Measurements from ENCODE around the gene MEI1. TPM values are rescaled to one million over a fixed set of nuclear protein-coding genes. Genes with fewer than 3 reads are reported as not detected.

The MEI1 gene
- total and polyA plus RNA-seq, 8 donors, result 0.15 to 2.3 (median 0.35) TPM; not detected in 1

DNA sequence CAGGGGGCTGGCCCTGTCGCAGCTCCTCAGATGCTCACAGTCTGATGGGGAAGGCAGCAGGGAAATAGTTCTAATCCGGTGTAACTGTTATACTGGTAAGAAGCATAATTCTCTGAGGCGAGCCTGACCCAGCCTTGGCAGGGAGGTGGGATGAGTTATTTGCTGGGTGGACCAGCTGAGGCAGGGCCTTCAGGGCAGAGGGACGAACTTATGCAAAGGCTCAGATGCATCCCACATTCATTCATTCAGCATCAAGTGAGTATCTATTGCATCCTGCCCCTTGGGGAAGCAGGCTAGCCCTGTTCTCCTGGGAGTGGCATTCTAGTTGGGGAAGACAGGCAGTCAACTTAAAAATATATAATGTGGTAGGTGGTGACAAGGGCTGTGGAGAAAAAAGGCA lies 120.0 kb downstream of the MEI1 start:
- FAIRE-seq (no peak), ATAC-seq (no peak), DNase-seq (no peak)
- no peaks in the 10 kb centered on the region for H3K4me1 ChIP-seq
- no peak overlapping the region for H3K27ac ChIP-seq
- intact Hi-C loops (cut with DNase I), result no loop called here
- TF ChIP-seq CTCF (IDR thresholded peaks at IDR 0.05), result no peak
- no peak overlapping the region for H3K4me3 ChIP-seq
- H3K9me3 ChIP-seq, result no peaks in the 10 kb centered on the region
- H3K36me3 ChIP-seq, result no peaks in the 10 kb centered on the region
- H3K27me3 ChIP-seq, result no peaks in the 10 kb centered on the region
- WGBS, 2 donors, result 93 to 98% methylated on average over 4 of the region's 4 CpGs

GRCh38 chr22:41820447-41820846 lies 121.1 kb downstream of the MEI1 start:
- no peaks in the 10 kb centered on the region for H3K4me1 ChIP-seq
- no peaks in the 10 kb centered on the region for H3K36me3 ChIP-seq
- 85 to 89% methylated on average over 5 of the region's 5 CpGs for WGBS, 2 donors
- H3K4me3 ChIP-seq, result no peak overlapping the region
- no peak for ATAC-seq
- no peaks in the 10 kb centered on the region for H3K27me3 ChIP-seq
- no peak overlapping the region for H3K27ac ChIP-seq
- TF ChIP-seq CTCF (IDR thresholded peaks at IDR 0.05), result no peak
- DNase-seq, result no peak
- FAIRE-seq, result no peak
- intact Hi-C loops (cut with DNase I), result loop anchor here in 1 of 3 donors (10.0 kb wide), 1 partner anchor 124 kb away; the partner anchor contains the start of gene CENPM
- H3K9me3 ChIP-seq, result no peaks in the 10 kb centered on the region

DNA sequence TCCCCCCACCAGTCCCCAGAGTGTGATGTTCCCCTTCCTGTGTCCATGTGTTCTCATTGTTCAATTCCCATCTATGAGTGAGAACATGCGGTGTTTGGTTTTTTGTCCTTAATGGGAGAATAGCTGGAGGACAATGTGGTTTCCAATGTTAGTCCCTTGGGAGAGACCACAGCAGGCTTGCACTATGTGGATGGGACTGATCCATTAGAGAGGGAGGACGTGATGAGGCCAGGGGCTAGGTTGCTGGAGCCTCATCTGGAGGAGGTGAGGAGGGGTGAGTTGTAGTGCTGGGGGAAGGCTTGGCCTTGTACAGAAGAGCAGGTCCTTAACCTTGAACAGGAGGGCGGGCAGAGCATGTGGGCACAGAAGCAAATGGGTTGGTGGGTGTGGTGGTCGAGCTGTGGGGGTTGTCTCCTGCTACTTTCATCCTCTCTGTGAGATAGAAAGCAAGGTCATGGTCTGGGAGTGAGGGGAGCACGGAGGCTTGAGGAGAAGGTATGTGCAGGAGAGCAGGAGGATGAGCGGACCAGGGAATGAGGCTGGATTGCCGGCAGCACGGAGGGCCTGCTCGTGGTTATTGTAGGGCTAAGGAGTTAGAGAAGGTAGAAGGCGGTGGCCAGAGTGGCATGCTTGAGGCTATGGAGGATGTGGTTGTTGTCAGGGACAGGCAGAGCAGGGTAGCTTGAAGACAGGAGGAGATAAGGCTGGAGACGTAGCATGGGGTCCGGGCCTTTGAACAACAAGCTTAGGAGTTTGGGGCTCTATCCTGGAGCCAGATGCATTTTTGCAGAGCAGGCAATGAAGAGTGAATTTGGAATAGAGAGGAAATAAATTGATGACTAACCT lies 122.4 kb downstream of the MEI1 start:
- ATAC-seq, result no peak
- no peaks in the 10 kb centered on the region for H3K27me3 ChIP-seq
- intact Hi-C loops (cut with DNase I), result loop anchor here in 1 of 3 donors (10.0 kb wide), 1 partner anchor 123 kb away; the partner anchor contains the start of gene CENPM
- FAIRE-seq, result no peak
- H3K9me3 ChIP-seq, result no peaks in the 10 kb centered on the region
- WGBS, 2 donors, result 83% methylated on average over 12 of the region's 12 CpGs
- no peaks in the 10 kb centered on the region for H3K36me3 ChIP-seq
- no peak overlapping the region for H3K27ac ChIP-seq
- no peak for DNase-seq
- H3K4me1 ChIP-seq, result peaks cover 7 to 9% (median 9%) of the 10 kb centered on the region in 3 donors
- H3K4me3 ChIP-seq, result no peak overlapping the region
- no peak for TF ChIP-seq CTCF (IDR thresholded peaks at IDR 0.05)

GRCh38 chr22:41822317-41823057 lies 123.2 kb downstream of the MEI1 start:
- H3K9me3 ChIP-seq, result no peaks in the 10 kb centered on the region
- peak; percentile 47 to 72 (median 66) for ATAC-seq
- no peak overlapping the region for H3K27ac ChIP-seq
- WGBS, 2 donors, result 83 to 89% methylated on average over 3 of the region's 3 CpGs
- no peak for DNase-seq
- no peaks in the 10 kb centered on the region for H3K36me3 ChIP-seq
- FAIRE-seq, result no peak
- peak in 2 of 4 donors; percentile 18 to 35 for TF ChIP-seq CTCF (IDR thresholded peaks at IDR 0.05)
- no peak overlapping the region for H3K4me3 ChIP-seq
- no peaks in the 10 kb centered on the region for H3K27me3 ChIP-seq
- peaks cover 7 to 13% (median 9%) of the 10 kb centered on the region in 3 donors for H3K4me1 ChIP-seq
- intact Hi-C loops (cut with DNase I), result loop anchor here in 1 of 3 donors (10.0 kb wide), 1 partner anchor 122 kb away; the partner anchor contains the start of gene CENPM

All from pancreas (tissue), 10 donors.